Caco-2 (cell line): ENCODE measurements around the gene RNLS. TPM values are rescaled to one million over a fixed set of nuclear protein-coding genes. Genes with fewer than 3 reads are reported as not detected.

ENCODE experiments used
- BruUV-seq: library from RNA; stranded (reverse); fragments of 400-500 nt; replicated peaks from 2 replicates; lab custom pipeline; 2021; lab: Mats Ljungman, UMichigan
- CTCF ChIA-PET: fragments of 300-600 bp; sonication (Branson Sonifier 250); formaldehyde crosslinking; loops from one replicate; lab custom pipeline; 2022; ENCODE audit warnings: antibody characterized with exemption; lab: Charles Lee
- POLR2A ChIA-PET: fragments of 300-600 bp; sonication (Branson Sonifier 250); formaldehyde crosslinking; loops from one replicate; lab custom pipeline; 2022; ENCODE audit warnings: antibody characterized with exemption; lab: Charles Lee
- DNase-seq, 2 experiments: peaks; one replicate each; pipeline versions ENCODE4 v3.0.0 to v3.0.0-alpha.2; 2020 to 2022
- H3K27me3 ChIP-seq: replicated peaks from 2 replicates; pipeline ENCODE4 v1.6.0; 2011; ENCODE audit warnings: low read length; ENCODE audit not compliant: control insufficient read depth, insufficient read depth
- H3K36me3 ChIP-seq: 2 replicates; pipeline ENCODE4 v1.5.1; 2011; ENCODE audit warnings: low read length; ENCODE audit not compliant: control insufficient read depth, insufficient read depth
- H3K4me1 ChIP-seq: fragments of 250-450 bp; sonication (Bioruptor Pico); 2 replicates; pipeline ENCODE4 v1.5.1; 2020; ENCODE audit warnings: mild to moderate bottlenecking
- H3K4me3 ChIP-seq: 2 replicates; pipeline ENCODE4 v1.5.1; 2011; ENCODE audit warnings: low read depth, mild to moderate bottlenecking, control low read depth, low read length
- H3K9me3 ChIP-seq: fragments of 250-450 bp; sonication (Bioruptor Pico); 2 replicates; pipeline ENCODE4 v1.5.1; 2020; ENCODE audit warnings: mild to moderate bottlenecking, moderate library complexity
- H3K27ac Mint-ChIP-seq: one replicate; pipeline ENCODE4 v1.8.0; 2022; ENCODE audit warnings: mixed read lengths; ENCODE audit not compliant: unreplicated experiment
- H3K27me3 Mint-ChIP-seq: one replicate; pipeline ENCODE4 v1.8.0; 2022; ENCODE audit warnings: mixed read lengths; ENCODE audit not compliant: insufficient read depth, unreplicated experiment
- H3K36me3 Mint-ChIP-seq: one replicate; pipeline ENCODE4 v1.8.0; 2022; ENCODE audit warnings: mild to moderate bottlenecking, mixed read lengths; ENCODE audit not compliant: insufficient read depth, unreplicated experiment
- H3K4me1 Mint-ChIP-seq: one replicate; pipeline ENCODE4 v1.8.0; 2022; ENCODE audit warnings: low read depth, mixed read lengths; ENCODE audit not compliant: unreplicated experiment
- H3K4me3 Mint-ChIP-seq: one replicate; pipeline ENCODE4 v1.8.0; 2022; ENCODE audit warnings: mild to moderate bottlenecking, moderate library complexity, mixed read lengths; ENCODE audit not compliant: unreplicated experiment
- H3K9me3 Mint-ChIP-seq: one replicate; pipeline ENCODE4 v1.8.0; 2022; ENCODE audit warnings: mixed read lengths; ENCODE audit not compliant: unreplicated experiment
- CTCF ChIP-seq, 2 experiments: fragments of 200-600 bp in 1 of 2; IDR thresholded peaks; 1 replicate in 1 of 2; 2 replicates in 1 of 2; pipeline versions ENCODE4 v1.5.1 to v1.8.0; 2011 to 2022; ENCODE audit warnings: antibody characterized with exemption in 1 of 2, control low read depth in 1 of 2, inconsistent platforms in 1 of 2, low read depth in 1 of 2, low read length in 1 of 2, mild to moderate bottlenecking in 1 of 2, moderate library complexity in 1 of 2; ENCODE audit not compliant: insufficient read depth in 1 of 2, severe bottlenecking in 1 of 2, unreplicated experiment in 1 of 2
- intact Hi-C: fragments of 100-400 bp; cut with micrococcal nuclease; formaldehyde crosslinking; loops from one replicate; pipeline ENCODE4 v1.10.0; 2022; ENCODE audit not compliant: unreplicated experiment
- total RNA-seq: library from RNA; stranded (reverse); gene quantifications from 2 replicates; pipeline ENCODE4 v1.2.3, GENCODE V29; 2022

Gene RNLS
- total RNA-seq, 1 experiment from 2014 or later: 5.7 TPM

GRCh38 chr10:88456730-88457129, 126.4 kb downstream of the RNLS start:
- H3K9me3 ChIP-seq: no peaks in the 10 kb centered on the region
- H3K4me1 Mint-ChIP-seq: peaks cover 6% of the 10 kb centered on the region
- BruUV-seq: no TSS peak
- no peaks in the 10 kb centered on the region for H3K27me3 ChIP-seq
- DNase-seq: no peak
- no peaks in the 10 kb centered on the region for H3K9me3 Mint-ChIP-seq
- no peaks in the 10 kb centered on the region for H3K36me3 ChIP-seq
- ChIA-PET CTCF (no interaction called here), POLR2A (no interaction called here)
- no peak overlapping the region for H3K4me3 ChIP-seq
- no peaks in the 10 kb centered on the region for H3K4me1 ChIP-seq
- H3K4me3 Mint-ChIP-seq: no peak overlapping the region
- intact Hi-C loops: no loop called here
- H3K36me3 Mint-ChIP-seq: no peaks in the 10 kb centered on the region
- peaks cover 4% of the 10 kb centered on the region for H3K27me3 Mint-ChIP-seq
- no peak overlapping the region for H3K27ac Mint-ChIP-seq
- TF ChIP-seq CTCF (IDR thresholded peaks at IDR 0.05; ENCODE audit: insufficient read depth in 1 of 2, low read depth in 1 of 2, low read length in 1 of 2, severe bottlenecking in 1 of 2, unreplicated experiment in 1 of 2): no peak

GRCh38 chr10:88455831-88456230, 127.3 kb downstream of the RNLS start:
- H3K36me3 Mint-ChIP-seq: no peaks in the 10 kb centered on the region
- H3K4me1 ChIP-seq: no peaks in the 10 kb centered on the region
- H3K27me3 Mint-ChIP-seq: peaks cover 4% of the 10 kb centered on the region
- no TSS peak for BruUV-seq
- no peak overlapping the region for H3K27ac Mint-ChIP-seq
- H3K9me3 Mint-ChIP-seq: no peaks in the 10 kb centered on the region
- peaks cover 6% of the 10 kb centered on the region for H3K4me1 Mint-ChIP-seq
- no peaks in the 10 kb centered on the region for H3K36me3 ChIP-seq
- no peaks in the 10 kb centered on the region for H3K9me3 ChIP-seq
- no peak overlapping the region for H3K4me3 ChIP-seq
- ChIA-PET CTCF (no interaction called here), POLR2A (no interaction called here)
- no peak overlapping the region for H3K4me3 Mint-ChIP-seq
- DNase-seq: no peak
- TF ChIP-seq CTCF (IDR thresholded peaks at IDR 0.05; ENCODE audit: insufficient read depth in 1 of 2, low read depth in 1 of 2, low read length in 1 of 2, severe bottlenecking in 1 of 2, unreplicated experiment in 1 of 2): no peak
- no peaks in the 10 kb centered on the region for H3K27me3 ChIP-seq
- intact Hi-C loops: no loop called here

GRCh38 chr10:88450201-88450600, 132.9 kb downstream of the RNLS start:
- Mint-ChIP-seq H3K36me3 (no peaks in the 10 kb centered on the region), H3K9me3 (no peaks in the 10 kb centered on the region), H3K4me1 (no peaks in the 10 kb centered on the region), H3K27me3 (peaks cover 5% of the 10 kb centered on the region), H3K27ac (no peak overlapping the region), H3K4me3 (no peak overlapping the region)
- POLR2A ChIA-PET: no interaction called here
- no peak for TF ChIP-seq CTCF (IDR thresholded peaks at IDR 0.05; ENCODE audit: insufficient read depth in 1 of 2, low read depth in 1 of 2, low read length in 1 of 2, severe bottlenecking in 1 of 2, unreplicated experiment in 1 of 2)
- H3K36me3 ChIP-seq: no peaks in the 10 kb centered on the region
- no peak for DNase-seq
- H3K27me3 ChIP-seq: no peaks in the 10 kb centered on the region
- H3K9me3 ChIP-seq: no peaks in the 10 kb centered on the region
- H3K4me3 ChIP-seq: no peak overlapping the region
- intact Hi-C loops: no loop called here
- CTCF ChIA-PET: no interaction called here
- H3K4me1 ChIP-seq: no peaks in the 10 kb centered on the region
- no TSS peak for BruUV-seq
